ENCODE measurements around the gene COPG1.

DNA sequence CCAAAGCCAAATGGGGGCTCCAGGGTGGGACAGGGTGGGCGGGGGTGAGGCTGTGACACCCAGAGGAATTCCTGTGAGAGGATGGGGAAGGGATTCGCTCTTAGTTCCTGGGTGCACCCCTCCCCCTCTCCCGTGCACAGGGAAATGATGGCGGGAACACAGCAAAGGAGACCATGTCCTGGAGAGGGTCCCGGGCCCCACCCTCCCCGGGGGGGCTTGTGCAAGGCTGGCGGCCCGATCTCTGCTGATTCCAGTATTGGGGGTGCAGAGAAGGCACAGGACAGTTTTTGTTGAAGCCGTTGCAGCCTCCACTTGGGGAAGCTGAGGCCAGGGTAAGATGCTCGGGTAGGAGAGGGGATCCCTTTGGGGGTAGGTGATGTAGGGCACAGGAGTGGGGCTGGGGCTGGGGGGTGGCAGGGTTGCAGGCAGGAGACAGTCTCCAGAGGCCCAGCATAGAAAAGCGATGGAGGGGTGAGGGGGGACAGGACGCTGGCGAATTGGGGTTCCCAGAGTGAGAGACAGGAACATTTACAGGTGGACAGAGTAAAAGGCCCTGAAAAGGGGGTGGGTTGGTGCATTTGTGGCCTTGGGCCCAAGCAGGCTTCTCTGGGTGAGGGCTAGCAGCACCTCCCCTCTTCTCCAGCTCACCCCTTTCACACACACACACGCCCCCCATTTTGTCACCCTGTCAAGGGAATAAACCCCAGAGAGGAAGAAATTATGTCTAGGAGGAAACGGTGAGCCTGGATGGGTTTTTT lies 67.8 kb downstream of the COPG1 start:
- TF ChIP-seq YY1 (IDR thresholded peaks at IDR 0.05; ENCODE audit: insufficient read depth, insufficient read length) (no peak), SUZ12 (IDR thresholded peaks at IDR 0.05; ENCODE audit: extremely low read depth, insufficient read depth, insufficient read length) (no peak), ZNF274 (IDR thresholded peaks at IDR 0.05; ENCODE audit: low read depth, low read length) (no peak)
